Heart left ventricle (tissue), 16 donors: ENCODE results near the gene ZNF75A. TPM values are rescaled to one million over a fixed set of nuclear protein-coding genes. Genes with fewer than 3 reads are reported as not detected.

Experiments used
- ATAC-seq, 4 donors: fragments of 200-7000 bp; cut with Tn5 transposase; one replicate each; pipeline ENCODE4 v1.9.1; 2020 to 2022; ENCODE audit warnings: moderate library complexity in 4 of 4, mild to moderate bottlenecking in 3 of 4, moderate number of reproducible peaks in 1 of 4
- DNase-seq, 5 donors: peaks; one replicate each; pipeline ENCODE4 v3.0.0-alpha.2; 2020
- H3K27ac ChIP-seq, 12 donors: fragments of 200-600 bp; sonication (generic) in 4 of 12; one replicate each; pipeline versions ENCODE4 v1.5.0 to v1.8.0; 2016 to 2022; ENCODE audit warnings: mild to moderate bottlenecking in 2 of 12
- H3K27me3 ChIP-seq, 9 donors: fragments of 200-600 bp; sonication (generic) in 2 of 9; one replicate each; pipeline versions ENCODE4 v1.5.1 to v1.8.0; 2016 to 2022; ENCODE audit warnings: mild to moderate bottlenecking in 3 of 9
- H3K36me3 ChIP-seq, 9 donors: fragments of 200-600 bp; sonication (generic) in 2 of 9; one replicate each; pipeline versions ENCODE4 v1.5.0 to v1.8.0; 2018 to 2022; ENCODE audit warnings: mild to moderate bottlenecking in 2 of 9
- H3K4me1 ChIP-seq, 12 donors: fragments of 200-600 bp; sonication (generic) in 4 of 12; one replicate each; pipeline versions ENCODE4 v1.5.0 to v1.8.0; 2016 to 2022; ENCODE audit warnings: mild to moderate bottlenecking in 3 of 12
- H3K4me3 ChIP-seq, 12 donors: fragments of 200-600 bp; sonication (generic) in 4 of 12; one replicate each; pipeline versions ENCODE4 v1.5.0 to v1.8.0; 2017 to 2022; ENCODE audit warnings: mild to moderate bottlenecking in 9 of 12, moderate library complexity in 4 of 12
- H3K9me3 ChIP-seq, 12 donors: fragments of 200-600 bp; sonication (generic) in 4 of 12; one replicate each; pipeline versions ENCODE4 v1.5.0 to v1.8.0; 2016 to 2022; ENCODE audit warnings: mild to moderate bottlenecking in 1 of 12
- CTCF ChIP-seq, 12 donors: fragments of 200-600 bp; sonication (generic) in 4 of 12; IDR thresholded peaks; one replicate each; pipeline versions ENCODE4 v1.5.0 to v1.8.0; 2018 to 2022; ENCODE audit warnings: antibody characterized with exemption in 12 of 12, mild to moderate bottlenecking in 5 of 12
- POLR2A ChIP-seq, 2 donors: fragments of 450-650 bp; IDR thresholded peaks; one replicate each; pipeline ENCODE4 v1.6.1; 2017; ENCODE audit warnings: antibody characterized with exemption in 2 of 2, mild to moderate bottlenecking in 2 of 2, moderate library complexity in 2 of 2
- WGBS, 4 donors: extraction: QIAGEN DNeasy Blood & Tissue Kit in 2 of 4; methylation state at CpG; one replicate each; pipeline versions ENCODE4 v1.1.5 to v1.1.7; 2013 to 2018; 5-methylcytosine and 5-hydroxymethylcytosine counted together
- intact Hi-C, 10 donors: fragments of 100-400 bp; cut with DNase I; formaldehyde crosslinking; loops; one replicate each; pipeline versions ENCODE4 v1.11.1 to v1.14.2; 2022
- polyA plus RNA-seq, 2 donors: library from polyadenylated mRNA; stranded (reverse); fragments of 200-250 nt; gene quantifications; one replicate each; pipeline ENCODE4 v1.2.3, GENCODE V29; 2013
- total RNA-seq, 9 donors: library from RNA; depleted of rRNA in 2 of 9; stranded (reverse); fragments of >200 nt in 2 of 9; fragmentation: NEBNext Ultra II Directional in 3 of 9; extraction: Animal tissue kit (Norgen Biotek cat#: 25700) in 3 of 9; gene quantifications; one replicate each; pipeline versions ENCODE4 v1.1.0 to v1.2.4, GENCODE V29; 2016 to 2023
- donor health status: ischemic (EF 13 %, LVEDD 7.1; RV severe dilation, severe dysfunction).
- donor health status: healthy with polysubstance abuse.
- donor health status: DM: no; HTN: yes; CAD: no.
- donor health status: DM: no; HTN: no; CAD: no.
- donor health status: ischemic (EF 25% LVEDD 6.9; RV normal size, moderate dysfunction).
- donor health status: ischemic (EF 25% LVEDD 5.7; RV mildly dilated, moderate dysfunction).
- donor health status: healthy.
- donor health status: DM: yes; HTN: yes; CAD: no.
- donor health status: ischemic (EF 35%, LVEDD 5.7; RV mildly dilated, moderate dysfunction).
- donor health status: nonischemic (EF 11% LVEDD 7.7; RV severe dilation, severe dysfunction).
- donor health status: DM: yes; HTN: yes; CAD: no.
- donor health status: PGD.
- donor health status: ischemic (EF 29% LVEDD 5.4; RV normal size, mild dysfunction).
- donor health status: nonischemic (EF 23%, LVEDD 6.1; RV moderate dilation, normal function).

Gene ZNF75A
- total and polyA plus RNA-seq, 11 donors: 12.3 to 27.3 (median 18.1) TPM

- Histone ChIP-seq H3K4me3 (peak within 1 kb of the TSS; percentile 75 to 99 (median 94)), H3K27ac (peak within 1 kb of the TSS; percentile 98 to 100 (median 99)), H3K4me1 (peaks cover 0 to 30% (median 24%) of the 10 kb centered on the region in 12 donors), H3K9me3 (peaks cover 0 to 34% (median 12%) of the 10 kb centered on the region in 12 donors), H3K27me3 (no peaks in the 10 kb centered on the region), H3K36me3 (peaks cover 0 to 33% (median 21%) of the 10 kb centered on the region in 9 donors)
- WGBS, 4 donors: 0 to 2% (median 0%) methylated on average over 21 to 72 of the region's 72 CpGs
- intact Hi-C loops: loop anchor here in 8 of 10 donors (1.0 to 10.0 kb wide), 11 partner anchors 18 to 222 kb away; partner anchors contain the start of genes CLUAP1 (in 3 of the 8), TIGD7 (in 2 of the 8), ZNF200 (in 2 of the 8) and ZNF75A (in 2 of the 8)
- ATAC-seq: peak; percentile 96 to 98 (median 96)
- peak; percentile 96 to 98 (median 96) for DNase-seq
- TF ChIP-seq POLR2A (IDR thresholded peaks at IDR 0.05) (no peak), CTCF (IDR thresholded peaks at IDR 0.05) (no peak)
Observed at GRCh38 chr16:3282730-3283542, 22.4 kb upstream of the ZNF75A start, which contains the start of gene ZNF263. ZNF263 (plus strand) TSS chr16:3283491; CDS start chr16:3283819, 328 bp downstream.

- H3K9me3 ChIP-seq: peaks cover 0 to 42% (median 18%) of the 10 kb centered on the region in 12 donors
- DNase-seq: peak in 2 of 5 donors; percentile 30 to 33
- H3K27ac ChIP-seq: peak overlapping the region; percentile 98 to 100 (median 99)
- peak overlapping the region; percentile 75 to 99 (median 94) for H3K4me3 ChIP-seq
- no peak for TF ChIP-seq POLR2A (IDR thresholded peaks at IDR 0.05)
- TF ChIP-seq CTCF (IDR thresholded peaks at IDR 0.05): no peak
- 5 to 8% (median 6%) methylated on average over 31 to 56 of the region's 56 CpGs for WGBS, 4 donors
- no peaks in the 10 kb centered on the region for H3K27me3 ChIP-seq
- H3K36me3 ChIP-seq: peaks cover 0 to 42% (median 29%) of the 10 kb centered on the region in 9 donors
- H3K4me1 ChIP-seq: peaks cover 0 to 30% (median 24%) of the 10 kb centered on the region in 12 donors
- no peak for ATAC-seq
- intact Hi-C loops: loop anchor here in 8 of 10 donors (1.0 to 10.0 kb wide), 11 partner anchors 19 to 221 kb away; partner anchors contain the start of genes CLUAP1 (in 3 of the 8), TIGD7 (in 2 of the 8), ZNF200 (in 2 of the 8) and ZNF75A (in 2 of the 8)
Observed at GRCh38 chr16:3283543-3284447, 21.5 kb upstream of the ZNF75A start.

- Histone ChIP-seq H3K4me3 (peak overlapping the region in 9 of 12 donors; percentile 75 to 99 (median 93)), H3K9me3 (peaks cover 0 to 56% (median 32%) of the 10 kb centered on the region in 12 donors), H3K27me3 (no peaks in the 10 kb centered on the region), H3K27ac (no peak overlapping the region), H3K36me3 (peaks cover 6 to 55% (median 43%) of the 10 kb centered on the region in 9 donors), H3K4me1 (peaks cover 0 to 30% (median 24%) of the 10 kb centered on the region in 12 donors)
- intact Hi-C loops: loop anchor here in 4 of 10 donors (10.0 kb wide), 3 partner anchors 50 to 220 kb away; partner anchors contain the start of genes CLUAP1 (in 2 of the 4) and ZNF200 (in 1 of the 4)
- DNase-seq: no peak
- ATAC-seq: no peak
- TF ChIP-seq CTCF (IDR thresholded peaks at IDR 0.05): no peak
- no peak for TF ChIP-seq POLR2A (IDR thresholded peaks at IDR 0.05)
- 73 to 84% (median 78%) methylated on average over 6 of the region's 6 CpGs for WGBS, 4 donors
Observed at GRCh38 chr16:3285131-3285530, 20.2 kb upstream of the ZNF75A start.
